BLaER1 treated with 17β-estradiol and CSF1 and Interleukin-3, amounts not matched to agents 10 nM and 100 nM (cell line): Measurements from ENCODE around the gene TREM1.

Experiments used
- H3K27ac ChIP-seq, 11 experiments: shearing (Covaris generic); formaldehyde crosslinking; 2 replicates each; pipeline ENCODE4 v1.8.1; 2022
- H3K27me3 ChIP-seq, 11 experiments: shearing (Covaris generic); formaldehyde crosslinking; 2 replicates each; pipeline ENCODE4 v1.8.1; 2022
- H3K36me3 ChIP-seq, 11 experiments: shearing (Covaris generic); formaldehyde crosslinking; 2 replicates each; pipeline ENCODE4 v1.8.1; 2022
- H3K4me1 ChIP-seq, 10 experiments: shearing (Covaris generic); formaldehyde crosslinking; 2 replicates each; pipeline ENCODE4 v1.8.1; 2022
- H3K4me2 ChIP-seq, 11 experiments: shearing (Covaris generic); formaldehyde crosslinking; 2 replicates each; pipeline ENCODE4 v1.8.1; 2022
- H3K4me3 ChIP-seq, 10 experiments: shearing (Covaris generic); formaldehyde crosslinking; 2 replicates each; pipeline ENCODE4 v1.8.1; 2022
- H3K9ac ChIP-seq, 11 experiments: shearing (Covaris generic); formaldehyde crosslinking; 2 replicates each; pipeline ENCODE4 v1.8.1; 2022
- H3K9me3 ChIP-seq, 11 experiments: shearing (Covaris generic); formaldehyde crosslinking; replicated peaks in 1 of 11; 2 replicates each; pipeline ENCODE4 v1.8.1; 2022
- H4K20me1 ChIP-seq, 11 experiments: shearing (Covaris generic); formaldehyde crosslinking; 2 replicates each; pipeline ENCODE4 v1.8.1; 2022
- Cebpa-rat ChIP-seq, 11 experiments: shearing (Covaris generic); IDR thresholded peaks; 2 replicates each; pipeline ENCODE4 v1.8.1; 2022

The TREM1 gene

DNA sequence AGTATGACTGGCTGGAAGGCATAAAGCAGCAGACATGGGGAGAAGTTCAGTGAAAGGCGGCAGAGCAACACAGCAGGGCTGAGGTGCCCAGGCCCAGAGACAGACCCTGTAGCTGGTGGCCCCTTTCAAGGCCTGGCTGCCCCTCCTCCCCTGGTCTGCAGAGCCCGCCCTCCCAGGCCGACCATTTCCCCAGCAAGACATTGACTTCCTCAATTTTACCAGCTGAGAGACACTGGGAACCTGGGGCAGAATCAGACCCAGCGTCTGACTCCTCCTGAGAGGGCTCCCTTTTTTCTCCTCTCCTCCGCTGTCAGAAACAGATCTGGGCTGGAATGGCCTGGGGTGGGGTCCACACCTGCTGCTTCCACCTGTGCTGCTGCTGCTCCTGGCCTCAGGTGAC, 58.4 kb downstream of the TREM1 start, which contains the start of gene TREML4:
TREML4 (plus strand) TSS at position 254 of the 400 bp plus-strand sequence; CDS start at position 333, 79 bp downstream.
- Histone ChIP-seq H3K27me3 (no peaks in the 10 kb centered on the region), H3K4me3 (no peak within 1 kb of the TSS), H3K4me1 (peaks cover 0 to 19% (median 0%) of the 10 kb centered on the region in 10 experiments; a peak in 8 of 20 replicates), H3K9ac (peak within 1 kb of the TSS in 1 of 11 experiments; percentile 42; a peak in 1 of 22 replicates), H3K36me3 (no peaks in the 10 kb centered on the region), H3K27ac (peak within 1 kb of the TSS in 6 of 11 experiments; percentile 26 to 67 (median 35); a peak in 10 of 22 replicates), H3K4me2 (peak within 1 kb of the TSS in 5 of 11 experiments; percentile 3 to 58 (median 37); a peak in 7 of 22 replicates), H4K20me1 (no peaks in the 10 kb centered on the region), H3K9me3 (no peaks in the 10 kb centered on the region)
- no peak for TF ChIP-seq Cebpa-rat (IDR thresholded peaks at IDR 0.05)

DNA sequence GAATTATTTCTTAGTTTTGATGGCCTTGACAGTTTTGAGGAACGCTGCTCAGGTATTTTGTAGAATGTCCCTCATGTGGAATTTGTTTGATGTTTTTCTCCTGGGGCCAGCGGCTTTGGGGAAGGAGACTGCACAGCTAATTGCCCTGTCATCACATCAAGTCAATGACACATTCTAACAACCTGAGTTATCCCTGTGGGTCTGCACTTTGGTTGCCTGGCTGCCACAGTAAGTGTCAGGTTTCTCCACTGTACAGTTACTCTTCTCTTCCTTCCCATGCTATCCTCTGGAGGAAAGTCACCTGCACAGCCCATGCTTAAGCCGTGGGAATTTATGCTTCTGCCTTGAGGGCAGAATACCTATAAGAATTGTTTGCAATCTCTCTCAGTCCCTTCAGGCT, 59.7 kb downstream of the TREM1 start:
- no peak overlapping the region for H3K9ac ChIP-seq
- H3K9me3 ChIP-seq: no peaks in the 10 kb centered on the region
- peaks cover 0 to 31% (median 7%) of the 10 kb centered on the region in 10 experiments; a peak in 10 of 20 replicates for H3K4me1 ChIP-seq
- H3K27ac ChIP-seq: no peak overlapping the region
- H3K36me3 ChIP-seq: no peaks in the 10 kb centered on the region
- no peaks in the 10 kb centered on the region for H4K20me1 ChIP-seq
- H3K27me3 ChIP-seq: no peaks in the 10 kb centered on the region
- TF ChIP-seq Cebpa-rat (IDR thresholded peaks at IDR 0.05): no peak
- H3K4me2 ChIP-seq: no peak overlapping the region
- no peak overlapping the region for H3K4me3 ChIP-seq

DNA sequence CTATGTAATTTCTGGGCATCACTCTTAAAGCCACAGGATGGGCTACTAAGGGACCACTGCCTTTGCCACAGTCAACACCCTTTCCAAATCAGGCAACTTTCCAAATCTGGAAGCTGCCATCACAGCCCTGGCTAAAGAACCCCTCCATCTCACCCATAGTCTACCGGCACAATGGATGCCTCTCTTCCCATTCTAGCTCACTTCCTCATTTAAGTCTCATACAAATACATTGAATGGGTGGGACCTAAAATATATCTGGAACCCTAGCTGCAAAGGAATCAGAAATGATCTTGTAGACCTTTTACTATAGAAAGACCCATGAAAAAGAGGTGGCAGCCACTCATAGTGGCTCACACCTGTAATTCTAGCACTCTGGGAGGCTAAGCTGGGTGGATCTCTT, 61.7 kb downstream of the TREM1 start:
- no peaks in the 10 kb centered on the region for H3K27me3 ChIP-seq
- H4K20me1 ChIP-seq: no peaks in the 10 kb centered on the region
- H3K27ac ChIP-seq: no peak overlapping the region
- H3K9ac ChIP-seq: no peak overlapping the region
- H3K4me1 ChIP-seq: peaks cover 0 to 31% (median 7%) of the 10 kb centered on the region in 10 experiments; a peak in 10 of 20 replicates
- no peaks in the 10 kb centered on the region for H3K36me3 ChIP-seq
- TF ChIP-seq Cebpa-rat (IDR thresholded peaks at IDR 0.05): no peak
- H3K9me3 ChIP-seq: peaks cover 6 to 18% (median 11%) of the 10 kb centered on the region in 11 experiments; a peak in 20 of 22 replicates
- no peak overlapping the region for H3K4me2 ChIP-seq
- no peak overlapping the region for H3K4me3 ChIP-seq
